C4-2B (cell line): Measurements from ENCODE around the gene LRRC8B.
"Not testable (repeated sequence)": the region's sequence is repeated elsewhere in the genome, so short reads cannot be mapped to it uniquely, and the experiment has no call there.

ENCODE experiments used
- H3K27ac ChIP-seq: fragments of 450-650 bp; 2 replicates; pipeline ENCODE4 v1.5.1; 2017
- CTCF ChIP-seq: fragments of 450-650 bp; conservative IDR thresholded peaks from 2 replicates; pipeline ENCODE4 v1.5.1; 2017; ENCODE audit warnings: mild to moderate bottlenecking
- ZFX ChIP-seq: fragments of 450-650 bp; IDR thresholded peaks from 2 replicates; pipeline ENCODE4 v1.6.1; 2017

LRRC8B gene

GRCh38 chr1:89532866-89533265, 8.2 kb downstream of the LRRC8B start:
- no peak overlapping the region for H3K27ac ChIP-seq

GRCh38 chr1:89535537-89535936, 10.9 kb downstream of the LRRC8B start:
- TF ChIP-seq ZFX (no peak), CTCF (no peak)

More at GRCh38 chr1:89532866-89533265, 8.2 kb downstream of the LRRC8B start:
- TF ChIP-seq CTCF (no peak), ZFX (no peak)

GRCh38 chr1:89536555-89537341, 12.1 kb downstream of the LRRC8B start:
- no peak overlapping the region for H3K27ac ChIP-seq
- no peak for TF ChIP-seq CTCF
- TF ChIP-seq ZFX: no peak

More at GRCh38 chr1:89535537-89535936, 10.9 kb downstream of the LRRC8B start:
- H3K27ac ChIP-seq: no peak overlapping the region

GRCh38 chr1:89538361-89538760, 13.7 kb downstream of the LRRC8B start:
- no peak overlapping the region for H3K27ac ChIP-seq
- TF ChIP-seq ZFX: no peak
- TF ChIP-seq CTCF: no peak

- TF ChIP-seq CTCF: no peak
- no peak for TF ChIP-seq ZFX
- H3K27ac ChIP-seq: no peak overlapping the region
Observed at GRCh38 chr1:89539128-89539527, 14.5 kb downstream of the LRRC8B start.

- no peak overlapping the region for H3K27ac ChIP-seq
- no peak for TF ChIP-seq ZFX
- no peak for TF ChIP-seq CTCF
Observed at GRCh38 chr1:89540406-89540970, 15.9 kb downstream of the LRRC8B start.

- no peak for TF ChIP-seq CTCF
- TF ChIP-seq ZFX: no peak
- H3K27ac ChIP-seq: no peak overlapping the region
Observed at GRCh38 chr1:89542345-89542744, 17.7 kb downstream of the LRRC8B start.

GRCh38 chr1:89543632-89544031, 19.0 kb downstream of the LRRC8B start:
- H3K27ac ChIP-seq: not testable (repeated sequence)
